WTC11 (cell line): ENCODE data around the gene FBXO3. TPM values are rescaled to one million over a fixed set of nuclear protein-coding genes. Genes with fewer than 3 reads are reported as not detected.
A peak's percentile ranks its signal among the peaks of the same experiment; 100 is the strongest.

Source experiments
- ATAC-seq: fragments of 200-7000 bp; cut with Tn5 transposase; 2 replicates; pipeline ENCODE4 v1.10.0; 2021; ENCODE audit warnings: mild to moderate bottlenecking, moderate library complexity
- CTCF ChIA-PET: fragments of 300-600 bp; sonication (Branson Sonifier 250); formaldehyde crosslinking; loops from one replicate; lab custom pipeline; 2021; ENCODE audit warnings: antibody characterized with exemption; lab: Charles Lee
- POLR2A ChIA-PET: fragments of 350-600 bp; sonication (Branson Sonifier 250); formaldehyde crosslinking; loops from one replicate; lab custom pipeline; 2021; ENCODE audit warnings: antibody characterized with exemption; lab: Charles Lee
- DNase-seq: peaks from one replicate; pipeline ENCODE4 v3.0.0; 2021; ENCODE audit warnings: low spot score
- H3K27ac Mint-ChIP-seq: 2 replicates; pipeline ENCODE4 v1.8.0; 2021; ENCODE audit warnings: mixed read lengths
- H3K27me3 Mint-ChIP-seq: 2 replicates; pipeline ENCODE4 v1.8.0; 2021; ENCODE audit warnings: low read depth, mild to moderate bottlenecking, moderate library complexity, mixed read lengths
- H3K36me3 Mint-ChIP-seq: 2 replicates; pipeline ENCODE4 v1.8.0; 2021; ENCODE audit warnings: mixed read lengths
- H3K4me1 Mint-ChIP-seq: 2 replicates; pipeline ENCODE4 v1.8.0; 2022; ENCODE audit warnings: mixed read lengths
- H3K4me3 Mint-ChIP-seq: 2 replicates; pipeline ENCODE4 v1.8.0; 2021; ENCODE audit warnings: mild to moderate bottlenecking, moderate library complexity, mixed read lengths
- H3K9me3 Mint-ChIP-seq: 2 replicates; pipeline ENCODE4 v1.8.0; 2021; ENCODE audit warnings: mixed read lengths
- FOXK1 ChIP-seq: sonication (generic); formaldehyde crosslinking; IDR thresholded peaks from 2 replicates; pipeline ENCODE4 v1.8.0; 2022; ENCODE audit warnings: mild to moderate bottlenecking, moderate library complexity, missing genetic modification reagents
- GTF2I ChIP-seq: fragments of 250-450 bp; sonication (Bioruptor Pico); conservative IDR thresholded peaks from 2 replicates; pipeline ENCODE4 v1.4.0; 2021; ENCODE audit warnings: mild to moderate bottlenecking
- NFATC4 ChIP-seq: fragments of 250-450 bp; sonication (Bioruptor Pico); IDR thresholded peaks from 2 replicates; pipeline ENCODE4 v1.9.0; 2021; ENCODE audit warnings: mild to moderate bottlenecking
- NR2C2 ChIP-seq: sonication (generic); formaldehyde crosslinking; IDR thresholded peaks from 2 replicates; pipeline ENCODE4 v1.8.0; 2022; ENCODE audit warnings: mild to moderate bottlenecking, missing genetic modification reagents
- NR3C1 ChIP-seq: sonication (generic); formaldehyde crosslinking; conservative IDR thresholded peaks from 2 replicates; pipeline ENCODE4 v1.8.1; 2023; ENCODE audit warnings: low read depth, mild to moderate bottlenecking, missing genetic modification reagents
- SOX15 ChIP-seq: fragments of 250-450 bp; sonication (Bioruptor Pico); IDR thresholded peaks from 2 replicates; pipeline ENCODE4 v1.9.0; 2021; ENCODE audit warnings: mild to moderate bottlenecking
- ZNF232 ChIP-seq: sonication (generic); formaldehyde crosslinking; IDR thresholded peaks from 2 replicates; pipeline ENCODE4 v1.8.0; 2022; ENCODE audit warnings: mild to moderate bottlenecking, missing genetic modification reagents
- total RNA-seq: library from RNA; stranded (reverse); gene quantifications from 3 replicates; pipeline ENCODE4 v1.2.3, GENCODE V29; 2021
- TF ChIP-seq, protein P1 (sequence below): sonication (generic); formaldehyde crosslinking; IDR thresholded peaks from 2 replicates; pipeline ENCODE4 v1.8.0; 2022; ENCODE audit warnings: mild to moderate bottlenecking, missing genetic modification reagents
- TF ChIP-seq, protein P2 (sequence below): sonication (generic); formaldehyde crosslinking; IDR thresholded peaks from 2 replicates; pipeline ENCODE4 v1.8.1; 2023; ENCODE audit warnings: mild to moderate bottlenecking, missing genetic modification reagents
- TF ChIP-seq, protein P3 (sequence below): sonication (generic); formaldehyde crosslinking; IDR thresholded peaks from 2 replicates; pipeline ENCODE4 v1.8.1; 2023; ENCODE audit warnings: mild to moderate bottlenecking, missing genetic modification reagents, borderline replicate concordance
- TF ChIP-seq, protein P4 (sequence below): sonication (generic); formaldehyde crosslinking; IDR thresholded peaks from 2 replicates; pipeline ENCODE4 v1.8.0; 2022; ENCODE audit warnings: mild to moderate bottlenecking, missing genetic modification reagents
- TF ChIP-seq, protein P5 (sequence below): fragments of 250-450 bp; sonication (Bioruptor Pico); IDR thresholded peaks from 2 replicates; pipeline ENCODE4 v1.9.0; 2021; ENCODE audit warnings: moderate library complexity, mild to moderate bottlenecking, inconsistent platforms, borderline replicate concordance
- TF ChIP-seq, protein P6 (sequence below): sonication (generic); formaldehyde crosslinking; conservative IDR thresholded peaks from 2 replicates; pipeline ENCODE4 v1.8.1; 2023; ENCODE audit warnings: mild to moderate bottlenecking, low read depth, missing genetic modification reagents, moderate library complexity

Gene FBXO3
- total RNA-seq, 1 experiment from 2014 or later, result 14.5 TPM

DNA sequence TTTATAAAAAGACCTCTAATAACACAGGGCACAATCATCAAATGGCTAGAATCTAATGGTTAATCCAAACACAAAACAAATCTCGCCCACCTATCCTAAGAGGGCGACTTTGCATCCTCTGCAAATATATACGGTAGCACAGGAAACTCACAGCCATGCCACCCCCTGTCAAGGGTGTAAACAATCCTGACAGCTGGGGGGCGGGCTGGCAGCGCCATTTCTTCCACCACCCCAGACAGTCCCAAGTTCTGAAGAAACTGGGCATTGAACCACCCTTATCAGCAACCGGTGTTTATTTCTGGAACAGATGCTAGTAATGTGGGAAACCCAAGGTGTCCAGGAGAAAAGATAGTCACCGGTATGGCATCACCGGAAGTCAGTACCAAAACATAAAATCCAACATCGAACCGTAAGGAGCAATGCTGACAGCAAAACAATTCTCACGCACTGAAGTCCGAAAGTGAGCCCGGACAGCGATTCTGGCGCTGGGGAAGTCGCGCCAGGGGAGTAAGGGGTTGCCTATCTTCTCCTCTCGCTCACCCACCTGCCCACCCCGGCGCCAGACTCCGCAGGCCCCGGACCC is 825 bp downstream of the FBXO3 start:
- H3K27me3 Mint-ChIP-seq, result peaks cover 29% of the 10 kb centered on the region
- POLR2A ChIA-PET, result interaction anchor here (2.1 kb wide), 1 partner anchor 37 kb away, joined by 6 read pairs; the partner anchor contains the start of gene CD59
- 0 out of 2 replicates have a peak, but pooled peaks have one; percentile 34 for TF ChIP-seq FOXK1 (CRISPR knock-in tag)
- TF ChIP-seq, protein P1, sequence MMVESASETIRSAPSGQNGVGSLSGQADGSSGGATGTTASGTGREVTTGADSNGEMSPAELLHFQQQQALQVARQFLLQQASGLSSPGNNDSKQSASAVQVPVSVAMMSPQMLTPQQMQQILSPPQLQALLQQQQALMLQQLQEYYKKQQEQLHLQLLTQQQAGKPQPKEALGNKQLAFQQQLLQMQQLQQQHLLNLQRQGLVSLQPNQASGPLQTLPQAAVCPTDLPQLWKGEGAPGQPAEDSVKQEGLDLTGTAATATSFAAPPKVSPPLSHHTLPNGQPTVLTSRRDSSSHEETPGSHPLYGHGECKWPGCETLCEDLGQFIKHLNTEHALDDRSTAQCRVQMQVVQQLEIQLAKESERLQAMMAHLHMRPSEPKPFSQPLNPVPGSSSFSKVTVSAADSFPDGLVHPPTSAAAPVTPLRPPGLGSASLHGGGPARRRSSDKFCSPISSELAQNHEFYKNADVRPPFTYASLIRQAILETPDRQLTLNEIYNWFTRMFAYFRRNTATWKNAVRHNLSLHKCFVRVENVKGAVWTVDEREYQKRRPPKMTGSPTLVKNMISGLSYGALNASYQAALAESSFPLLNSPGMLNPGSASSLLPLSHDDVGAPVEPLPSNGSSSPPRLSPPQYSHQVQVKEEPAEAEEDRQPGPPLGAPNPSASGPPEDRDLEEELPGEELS (CRISPR knock-in tag), result no peak
- CTCF ChIA-PET, result interaction anchor here (0.9 kb wide), 1 partner anchor 33 kb away, joined by 3 read pairs; no protein-coding TSS in a partner anchor
- H3K27ac Mint-ChIP-seq, result no peak overlapping the region
- H3K36me3 Mint-ChIP-seq, result peaks cover 2% of the 10 kb centered on the region; the same call in 1 of the 2 replicates
- no peaks in the 10 kb centered on the region for H3K9me3 Mint-ChIP-seq
- DNase-seq, result no peak
- no peak for ATAC-seq
- peaks cover 33% of the 10 kb centered on the region for H3K4me1 Mint-ChIP-seq
- peak overlapping the region; percentile 89 for H3K4me3 Mint-ChIP-seq

DNA sequence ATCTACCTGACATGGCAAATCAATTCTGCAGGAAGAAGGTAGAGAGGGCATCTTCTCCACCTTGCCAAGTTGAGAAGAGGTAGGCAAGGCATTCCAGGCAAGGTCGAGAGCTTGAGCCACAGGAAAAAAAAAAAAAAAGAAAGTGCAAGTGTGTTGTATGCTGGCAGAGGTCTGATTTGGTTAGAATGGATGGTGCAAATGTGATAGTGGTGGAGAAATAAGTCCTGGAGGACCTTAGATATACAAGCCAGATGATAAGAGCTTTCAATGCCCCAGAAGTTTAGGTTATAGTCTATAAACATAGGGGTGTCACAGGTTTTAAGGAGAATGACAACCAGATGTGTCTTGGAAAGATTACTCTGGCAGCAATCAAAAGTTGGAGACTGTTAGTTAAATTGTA is 1.4 kb downstream of the FBXO3 start:
- TF ChIP-seq NR2C2 (CRISPR knock-in tag) (no peak), SOX15 (no peak), NR3C1 (CRISPR knock-in tag) (no peak), ZNF232 (CRISPR knock-in tag) (no peak), GTF2I (CRISPR knock-in tag) (no peak), NFATC4 (CRISPR knock-in tag) (no peak)
- TF ChIP-seq, protein P2, sequence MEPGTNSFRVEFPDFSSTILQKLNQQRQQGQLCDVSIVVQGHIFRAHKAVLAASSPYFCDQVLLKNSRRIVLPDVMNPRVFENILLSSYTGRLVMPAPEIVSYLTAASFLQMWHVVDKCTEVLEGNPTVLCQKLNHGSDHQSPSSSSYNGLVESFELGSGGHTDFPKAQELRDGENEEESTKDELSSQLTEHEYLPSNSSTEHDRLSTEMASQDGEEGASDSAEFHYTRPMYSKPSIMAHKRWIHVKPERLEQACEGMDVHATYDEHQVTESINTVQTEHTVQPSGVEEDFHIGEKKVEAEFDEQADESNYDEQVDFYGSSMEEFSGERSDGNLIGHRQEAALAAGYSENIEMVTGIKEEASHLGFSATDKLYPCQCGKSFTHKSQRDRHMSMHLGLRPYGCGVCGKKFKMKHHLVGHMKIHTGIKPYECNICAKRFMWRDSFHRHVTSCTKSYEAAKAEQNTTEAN (CRISPR knock-in tag), result no peak
- TF ChIP-seq, protein P3, sequence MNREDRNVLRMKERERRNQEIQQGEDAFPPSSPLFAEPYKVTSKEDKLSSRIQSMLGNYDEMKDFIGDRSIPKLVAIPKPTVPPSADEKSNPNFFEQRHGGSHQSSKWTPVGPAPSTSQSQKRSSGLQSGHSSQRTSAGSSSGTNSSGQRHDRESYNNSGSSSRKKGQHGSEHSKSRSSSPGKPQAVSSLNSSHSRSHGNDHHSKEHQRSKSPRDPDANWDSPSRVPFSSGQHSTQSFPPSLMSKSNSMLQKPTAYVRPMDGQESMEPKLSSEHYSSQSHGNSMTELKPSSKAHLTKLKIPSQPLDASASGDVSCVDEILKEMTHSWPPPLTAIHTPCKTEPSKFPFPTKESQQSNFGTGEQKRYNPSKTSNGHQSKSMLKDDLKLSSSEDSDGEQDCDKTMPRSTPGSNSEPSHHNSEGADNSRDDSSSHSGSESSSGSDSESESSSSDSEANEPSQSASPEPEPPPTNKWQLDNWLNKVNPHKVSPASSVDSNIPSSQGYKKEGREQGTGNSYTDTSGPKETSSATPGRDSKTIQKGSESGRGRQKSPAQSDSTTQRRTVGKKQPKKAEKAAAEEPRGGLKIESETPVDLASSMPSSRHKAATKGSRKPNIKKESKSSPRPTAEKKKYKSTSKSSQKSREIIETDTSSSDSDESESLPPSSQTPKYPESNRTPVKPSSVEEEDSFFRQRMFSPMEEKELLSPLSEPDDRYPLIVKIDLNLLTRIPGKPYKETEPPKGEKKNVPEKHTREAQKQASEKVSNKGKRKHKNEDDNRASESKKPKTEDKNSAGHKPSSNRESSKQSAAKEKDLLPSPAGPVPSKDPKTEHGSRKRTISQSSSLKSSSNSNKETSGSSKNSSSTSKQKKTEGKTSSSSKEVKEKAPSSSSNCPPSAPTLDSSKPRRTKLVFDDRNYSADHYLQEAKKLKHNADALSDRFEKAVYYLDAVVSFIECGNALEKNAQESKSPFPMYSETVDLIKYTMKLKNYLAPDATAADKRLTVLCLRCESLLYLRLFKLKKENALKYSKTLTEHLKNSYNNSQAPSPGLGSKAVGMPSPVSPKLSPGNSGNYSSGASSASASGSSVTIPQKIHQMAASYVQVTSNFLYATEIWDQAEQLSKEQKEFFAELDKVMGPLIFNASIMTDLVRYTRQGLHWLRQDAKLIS (CRISPR knock-in tag), result no peak
- TF ChIP-seq, protein P4, sequence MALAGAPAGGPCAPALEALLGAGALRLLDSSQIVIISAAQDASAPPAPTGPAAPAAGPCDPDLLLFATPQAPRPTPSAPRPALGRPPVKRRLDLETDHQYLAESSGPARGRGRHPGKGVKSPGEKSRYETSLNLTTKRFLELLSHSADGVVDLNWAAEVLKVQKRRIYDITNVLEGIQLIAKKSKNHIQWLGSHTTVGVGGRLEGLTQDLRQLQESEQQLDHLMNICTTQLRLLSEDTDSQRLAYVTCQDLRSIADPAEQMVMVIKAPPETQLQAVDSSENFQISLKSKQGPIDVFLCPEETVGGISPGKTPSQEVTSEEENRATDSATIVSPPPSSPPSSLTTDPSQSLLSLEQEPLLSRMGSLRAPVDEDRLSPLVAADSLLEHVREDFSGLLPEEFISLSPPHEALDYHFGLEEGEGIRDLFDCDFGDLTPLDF (CRISPR knock-in tag), result no peak
- TF ChIP-seq, protein P5, sequence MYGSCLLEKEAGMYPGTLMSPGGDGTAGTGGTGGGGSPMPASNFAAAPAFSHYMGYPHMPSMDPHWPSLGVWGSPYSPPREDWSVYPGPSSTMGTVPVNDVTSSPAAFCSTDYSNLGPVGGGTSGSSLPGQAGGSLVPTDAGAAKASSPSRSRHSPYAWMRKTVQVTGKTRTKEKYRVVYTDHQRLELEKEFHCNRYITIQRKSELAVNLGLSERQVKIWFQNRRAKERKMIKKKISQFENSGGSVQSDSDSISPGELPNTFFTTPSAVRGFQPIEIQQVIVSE, result no peak
- TF ChIP-seq, protein P6, sequence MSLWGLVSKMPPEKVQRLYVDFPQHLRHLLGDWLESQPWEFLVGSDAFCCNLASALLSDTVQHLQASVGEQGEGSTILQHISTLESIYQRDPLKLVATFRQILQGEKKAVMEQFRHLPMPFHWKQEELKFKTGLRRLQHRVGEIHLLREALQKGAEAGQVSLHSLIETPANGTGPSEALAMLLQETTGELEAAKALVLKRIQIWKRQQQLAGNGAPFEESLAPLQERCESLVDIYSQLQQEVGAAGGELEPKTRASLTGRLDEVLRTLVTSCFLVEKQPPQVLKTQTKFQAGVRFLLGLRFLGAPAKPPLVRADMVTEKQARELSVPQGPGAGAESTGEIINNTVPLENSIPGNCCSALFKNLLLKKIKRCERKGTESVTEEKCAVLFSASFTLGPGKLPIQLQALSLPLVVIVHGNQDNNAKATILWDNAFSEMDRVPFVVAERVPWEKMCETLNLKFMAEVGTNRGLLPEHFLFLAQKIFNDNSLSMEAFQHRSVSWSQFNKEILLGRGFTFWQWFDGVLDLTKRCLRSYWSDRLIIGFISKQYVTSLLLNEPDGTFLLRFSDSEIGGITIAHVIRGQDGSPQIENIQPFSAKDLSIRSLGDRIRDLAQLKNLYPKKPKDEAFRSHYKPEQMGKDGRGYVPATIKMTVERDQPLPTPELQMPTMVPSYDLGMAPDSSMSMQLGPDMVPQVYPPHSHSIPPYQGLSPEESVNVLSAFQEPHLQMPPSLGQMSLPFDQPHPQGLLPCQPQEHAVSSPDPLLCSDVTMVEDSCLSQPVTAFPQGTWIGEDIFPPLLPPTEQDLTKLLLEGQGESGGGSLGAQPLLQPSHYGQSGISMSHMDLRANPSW (CRISPR knock-in tag), result no peak
- TF ChIP-seq, all 79 proteins: peak for 0
- Mint-ChIP-seq H3K27me3 (peaks cover 29% of the 10 kb centered on the region), H3K4me1 (peaks cover 26% of the 10 kb centered on the region), H3K27ac (no peak overlapping the region), H3K4me3 (peak overlapping the region; percentile 89), H3K36me3 (peaks cover 2% of the 10 kb centered on the region; the same call in 1 of the 2 replicates), H3K9me3 (no peaks in the 10 kb centered on the region)
- no peak for ATAC-seq
- no peak for DNase-seq
- ChIA-PET POLR2A (interaction anchor here (2.1 kb wide), 1 partner anchor 37 kb away, joined by 6 read pairs; the partner anchor contains the start of gene CD59), CTCF (no interaction called here)
